GM23248 (cell line): ENCODE data around the gene MRPL19.

Experiments used
- EZH2 ChIP-seq: fragments of 200-600 bp; sonication (generic); IDR thresholded peaks from 2 replicates; pipeline ENCODE4 v1.6.1; 2018; ENCODE audit warnings: antibody characterized with exemption, mild to moderate bottlenecking; ENCODE audit not compliant: insufficient read depth, poor library complexity, severe bottlenecking
- EZH2phosphoT487 ChIP-seq: fragments of 200-600 bp; sonication (generic); IDR thresholded peaks from 2 replicates; pipeline ENCODE4 v1.6.1; 2018; ENCODE audit warnings: antibody characterized with exemption, moderate library complexity, mild to moderate bottlenecking, low read depth; ENCODE audit not compliant: insufficient read depth

DNA sequence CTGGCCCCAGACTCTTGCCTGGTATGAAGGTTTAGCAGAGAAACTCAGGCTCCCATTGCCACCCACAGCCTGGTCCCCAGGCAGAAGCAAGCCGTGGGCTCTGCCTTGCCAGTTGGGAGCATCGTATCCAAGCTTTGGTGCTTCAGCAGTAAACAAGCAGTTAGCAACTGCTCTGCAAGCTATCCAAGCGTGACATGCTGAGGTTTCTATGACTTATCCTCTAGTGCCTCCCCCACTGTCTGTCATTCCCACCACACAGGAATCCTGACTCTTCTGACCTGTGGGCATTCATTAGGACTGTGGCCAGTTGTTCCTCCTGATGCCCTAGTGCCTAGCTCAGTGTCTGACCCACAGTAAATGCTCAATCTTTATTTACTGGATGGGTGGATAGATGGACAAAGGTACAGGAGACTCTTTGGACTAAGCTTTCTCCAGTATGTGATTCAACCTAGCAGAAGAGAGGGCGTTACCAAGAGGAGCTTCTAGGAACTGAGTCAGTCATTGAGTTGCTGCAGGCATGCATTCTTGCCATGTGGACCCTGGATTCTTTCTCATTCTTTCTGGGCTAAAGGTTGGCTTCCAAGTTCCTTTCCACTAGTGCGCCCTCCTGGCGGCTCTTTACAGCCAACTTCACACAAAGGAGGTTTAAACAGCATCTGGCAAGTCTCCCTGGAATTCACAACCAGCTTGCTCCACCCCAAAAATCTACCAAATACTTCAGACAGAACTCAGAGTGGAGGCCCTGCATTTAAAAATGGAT, 40.6 kb upstream of the MRPL19 start:
- no peak for TF ChIP-seq EZH2phosphoT487
- no peak for TF ChIP-seq EZH2
